ENCODE measurements around the gene PBRM1.
"Not testable (repeated sequence)": the region's sequence is repeated elsewhere in the genome, so short reads cannot be mapped to it uniquely, and the experiment has no call there.

Gene PBRM1

DNA sequence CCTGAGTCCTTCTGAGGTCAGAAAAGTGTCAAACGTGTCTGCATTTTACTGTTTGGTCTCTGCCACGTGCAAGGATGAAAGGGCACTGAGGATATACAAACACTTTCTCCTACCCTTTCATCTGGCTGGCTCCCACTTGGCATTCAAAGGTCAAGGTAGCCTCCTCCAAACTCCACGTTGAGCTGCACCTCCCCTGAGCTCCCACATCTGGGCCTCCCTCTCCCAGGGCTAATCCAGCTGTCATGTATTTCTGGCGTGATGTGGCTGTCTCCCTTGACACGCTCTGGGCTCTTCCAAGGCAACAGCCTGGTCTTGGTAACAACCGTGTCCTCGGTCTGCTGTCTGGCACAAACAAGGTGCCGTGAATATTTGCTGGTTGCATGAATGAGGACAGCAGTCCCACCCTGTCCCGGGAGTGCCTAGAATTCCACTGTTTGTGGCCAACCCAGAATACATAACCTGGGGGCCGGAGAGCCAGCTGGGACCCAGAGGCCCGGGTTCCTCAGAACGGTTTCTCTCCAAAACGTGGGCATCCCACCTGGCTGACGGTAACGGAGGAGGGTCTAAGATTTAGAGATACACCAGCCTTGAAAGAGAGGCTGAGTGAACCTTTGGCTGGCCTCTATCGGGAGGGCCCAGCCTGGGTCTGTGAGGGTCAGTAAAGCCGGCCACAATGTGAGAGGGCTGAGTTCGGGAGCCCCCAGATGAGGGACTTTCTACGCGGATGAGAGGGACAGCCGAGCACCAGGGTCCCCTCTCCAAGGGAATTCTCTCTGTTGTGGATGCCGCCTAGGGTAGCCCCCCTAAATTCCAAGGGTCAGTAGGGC lies 19.1 kb upstream of the PBRM1 start:
- peak; percentile 65 for DNase-seq (ENCODE audit: low spot score)

DNA sequence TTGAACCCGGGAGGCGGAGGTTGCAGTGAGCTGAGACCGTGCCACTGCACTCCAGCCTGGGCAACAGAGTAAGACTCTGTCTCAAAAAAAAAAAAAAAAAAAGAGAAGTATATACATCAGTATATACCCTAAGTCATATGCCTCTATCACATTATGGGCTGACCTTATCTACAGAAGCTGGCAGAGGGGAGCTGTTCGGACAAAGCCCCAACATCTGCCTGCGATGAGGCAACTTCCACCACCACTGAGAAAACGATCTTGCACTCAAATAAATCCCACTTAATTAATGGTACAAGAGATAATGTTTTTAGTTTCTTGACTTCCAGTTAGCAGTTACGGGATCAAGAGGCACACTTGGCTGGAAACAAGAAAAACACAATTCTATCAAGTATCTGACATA lies 17.6 kb upstream of the PBRM1 start:
- DNase-seq (ENCODE audit: low spot score): no peak

GRCh38 chr3:52697632-52697965 lies 11.9 kb upstream of the PBRM1 start:
- DNase-seq (ENCODE audit: low spot score): no peak

- DNase-seq (ENCODE audit: low spot score): no peak
Observed at GRCh38 chr3:52696830-52697631, 11.3 kb upstream of the PBRM1 start.

DNA sequence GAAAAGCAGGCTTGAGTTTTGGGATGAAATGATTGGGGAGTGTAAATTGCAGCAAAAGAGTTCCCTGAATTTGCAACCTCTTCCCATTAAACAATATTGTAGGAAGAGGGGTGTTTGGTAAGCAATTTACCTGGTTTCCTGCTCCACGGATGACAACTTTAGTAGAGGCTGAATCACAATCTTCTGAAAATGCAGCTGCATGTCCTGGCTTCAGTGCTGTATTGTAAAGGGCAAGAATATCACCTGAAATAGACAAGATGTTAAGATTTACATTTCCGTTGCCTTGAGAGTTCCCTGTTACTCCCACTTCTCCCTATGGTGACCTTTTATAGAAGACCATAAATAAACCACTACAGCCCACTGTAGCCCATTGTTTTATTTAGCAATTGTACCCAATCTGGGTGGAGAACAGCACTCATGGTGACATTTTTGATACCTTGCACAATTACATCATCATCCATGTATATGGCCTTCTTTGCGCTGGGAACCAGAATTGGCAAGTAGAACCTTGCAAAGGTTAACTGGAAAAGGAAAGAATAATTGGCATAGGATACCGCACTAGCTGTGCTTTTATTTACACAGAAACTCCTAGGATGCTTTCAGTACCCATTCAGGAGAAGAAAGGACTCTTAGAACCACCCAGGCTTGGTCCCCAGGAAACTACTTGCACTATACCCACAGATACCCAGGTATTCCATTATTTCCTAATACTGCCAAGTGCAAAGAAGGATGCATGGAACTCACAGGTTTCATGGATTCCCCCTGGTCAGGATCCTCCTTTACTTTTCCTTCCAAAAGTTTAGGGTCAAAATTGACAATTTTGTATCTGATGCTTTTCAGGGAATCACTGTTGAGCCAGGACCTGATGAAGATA lies 10.3 kb upstream of the PBRM1 start:
- no peak for DNase-seq (ENCODE audit: low spot score)

DNA sequence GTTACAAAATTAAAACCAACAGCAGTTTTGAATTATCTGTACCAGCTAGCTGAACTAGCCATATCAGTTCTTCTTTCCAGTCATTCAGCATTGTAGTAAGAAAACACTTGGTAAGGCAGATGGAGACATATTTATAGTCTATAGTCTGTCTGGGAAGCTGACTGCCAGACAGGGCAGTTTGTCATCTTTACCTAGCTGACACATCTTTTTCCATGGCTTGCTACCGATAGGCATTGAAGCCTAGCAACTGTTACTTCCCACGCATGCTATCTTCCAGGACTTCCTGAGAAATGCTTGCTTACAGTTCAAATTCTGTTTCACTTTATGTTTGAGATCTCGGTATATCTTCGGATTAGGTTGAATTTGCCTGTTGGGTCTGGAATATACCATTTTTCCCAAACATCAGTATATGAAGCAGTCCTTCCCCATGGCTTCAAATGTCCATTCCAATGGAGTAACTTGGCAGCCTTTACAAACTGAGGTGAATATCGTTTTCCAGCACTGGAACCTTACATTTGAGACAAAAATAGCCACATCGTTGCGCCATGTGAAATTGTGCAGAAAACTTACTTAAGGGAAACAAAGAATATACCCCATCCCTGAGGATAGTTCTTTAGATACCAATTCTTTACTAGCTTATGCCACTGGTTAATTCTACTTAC lies 8.9 kb upstream of the PBRM1 start:
- no peak for DNase-seq (ENCODE audit: low spot score)

DNA sequence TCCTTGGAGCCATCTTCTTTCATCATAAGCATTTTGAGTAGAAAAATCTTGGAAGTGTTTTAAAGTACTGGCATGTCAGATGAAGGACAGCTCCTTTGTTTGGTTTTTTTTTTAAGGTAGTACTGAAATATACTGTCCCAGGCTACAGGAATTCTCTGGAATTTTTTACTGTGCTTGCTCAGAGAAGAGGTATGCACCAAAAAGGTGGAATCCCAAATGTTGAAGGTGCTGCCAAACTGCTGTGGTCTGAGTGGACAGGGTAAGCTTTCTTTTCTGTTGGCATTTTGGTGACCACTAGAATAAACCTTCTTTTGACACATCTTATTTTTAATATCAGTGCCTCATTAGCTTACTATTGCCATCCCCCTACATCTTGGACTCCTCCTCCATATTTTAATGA lies 7.4 kb upstream of the PBRM1 start:
- no peak for DNase-seq (ENCODE audit: low spot score)

GRCh38 chr3:52690560-52690959 lies 4.8 kb upstream of the PBRM1 start:
- DNase-seq (ENCODE audit: low spot score): no peak

DNA sequence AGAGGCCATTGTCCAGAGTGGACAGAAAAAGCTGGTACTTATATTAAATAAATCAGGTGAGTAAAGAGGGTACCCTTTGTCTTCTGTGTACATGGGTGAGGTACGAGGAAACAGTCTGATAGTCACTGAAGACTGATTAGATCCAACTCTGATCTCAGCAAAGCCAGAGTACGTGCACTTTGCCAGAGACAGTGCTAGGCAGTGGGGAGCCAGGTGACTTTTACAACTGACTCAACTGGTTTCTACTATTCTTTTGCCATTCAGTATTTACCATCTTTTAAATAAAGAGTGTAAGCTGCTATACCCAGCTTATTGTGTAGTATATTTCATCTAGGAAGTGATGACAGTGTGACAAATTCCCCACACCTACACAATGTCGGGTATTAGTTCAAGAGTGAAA lies 3.4 kb upstream of the PBRM1 start:
- DNase-seq (ENCODE audit: low spot score): no peak

GRCh38 chr3:52688266-52688665 lies 2.6 kb upstream of the PBRM1 start:
- DNase-seq (ENCODE audit: low spot score): no peak

DNA sequence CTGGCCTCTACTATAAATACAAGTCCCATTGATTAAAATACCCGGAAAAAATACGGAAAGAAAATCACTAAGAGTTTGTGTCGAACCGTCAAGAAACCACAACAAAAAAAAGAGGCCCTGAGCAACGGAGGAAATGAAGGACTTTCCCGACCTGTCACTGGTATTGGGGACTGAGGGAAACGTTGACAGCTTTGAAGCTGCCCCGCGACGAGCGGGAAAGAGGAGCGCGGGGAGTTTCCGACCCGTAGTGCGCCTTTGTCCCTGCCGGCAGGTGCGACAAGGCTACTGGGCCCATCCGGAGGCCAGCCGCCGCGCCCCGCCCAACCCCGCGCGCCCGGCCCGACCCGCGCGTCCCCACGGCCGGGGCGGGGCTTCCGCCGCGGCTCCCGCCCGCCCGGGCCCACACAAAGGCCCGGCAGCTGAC lies 416 bp downstream of the PBRM1 start:
- peak; percentile 84 for DNase-seq (ENCODE audit: low spot score)

DNA sequence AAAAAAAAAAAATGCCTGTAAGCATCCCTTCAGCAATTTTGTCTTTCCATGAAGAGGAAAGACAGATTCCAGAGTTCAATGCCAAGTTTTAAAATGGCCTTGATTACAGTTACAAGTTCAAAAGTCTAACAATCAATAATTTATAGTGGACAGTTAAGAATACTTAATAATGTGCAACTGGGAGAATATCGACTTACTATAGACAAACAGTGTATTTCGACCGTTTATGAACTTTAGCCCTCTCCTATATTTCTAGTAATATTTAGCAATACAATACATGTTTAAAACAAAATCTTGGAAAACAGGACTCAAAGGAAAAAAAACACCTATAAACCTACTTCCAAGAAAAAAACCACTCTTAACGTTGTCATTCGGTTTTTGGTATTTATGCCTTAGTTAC lies 1.5 kb downstream of the PBRM1 start:
- no peak for DNase-seq (ENCODE audit: low spot score)

DNA sequence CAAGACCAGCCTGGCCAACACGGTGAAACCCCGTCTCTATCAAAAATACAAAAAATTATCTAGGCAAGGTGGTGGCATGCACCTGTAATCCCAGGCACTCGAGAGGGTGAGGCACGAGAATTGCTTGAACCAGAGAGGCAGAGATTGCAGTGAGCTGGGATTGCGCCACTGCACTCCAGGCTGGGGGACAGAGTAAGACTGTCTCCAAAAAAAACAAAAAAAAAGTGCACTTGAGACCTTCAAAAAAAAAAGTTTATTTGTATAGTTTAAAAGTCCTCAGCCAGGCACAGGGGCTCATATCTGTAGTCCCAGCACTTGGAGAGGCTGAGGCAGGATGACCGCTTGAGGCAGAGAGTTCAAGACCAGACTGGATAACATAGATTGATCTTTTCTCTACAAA lies 2.1 kb downstream of the PBRM1 start:
- DNase-seq (ENCODE audit: low spot score): no peak

DNA sequence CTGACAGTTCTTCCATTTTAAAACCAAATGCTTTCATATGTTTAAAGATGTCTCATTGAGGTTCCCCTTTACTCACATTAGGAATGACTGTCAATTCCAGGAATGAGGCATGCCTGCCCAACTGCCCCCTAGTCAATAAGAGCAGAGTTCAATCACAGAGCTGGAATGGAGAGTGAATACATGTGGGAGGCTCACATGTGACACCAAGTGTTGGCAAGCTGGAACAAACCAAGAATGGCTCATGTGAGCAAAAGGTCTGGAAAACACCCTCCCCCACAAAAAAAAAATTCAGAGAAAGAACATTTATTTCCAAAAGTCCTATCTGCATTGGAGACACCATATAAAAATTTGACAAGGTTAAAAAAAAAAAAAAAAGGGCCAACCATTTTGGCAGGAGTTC lies 3.7 kb downstream of the PBRM1 start:
- DNase-seq (ENCODE audit: low spot score): peak; percentile 71

DNA sequence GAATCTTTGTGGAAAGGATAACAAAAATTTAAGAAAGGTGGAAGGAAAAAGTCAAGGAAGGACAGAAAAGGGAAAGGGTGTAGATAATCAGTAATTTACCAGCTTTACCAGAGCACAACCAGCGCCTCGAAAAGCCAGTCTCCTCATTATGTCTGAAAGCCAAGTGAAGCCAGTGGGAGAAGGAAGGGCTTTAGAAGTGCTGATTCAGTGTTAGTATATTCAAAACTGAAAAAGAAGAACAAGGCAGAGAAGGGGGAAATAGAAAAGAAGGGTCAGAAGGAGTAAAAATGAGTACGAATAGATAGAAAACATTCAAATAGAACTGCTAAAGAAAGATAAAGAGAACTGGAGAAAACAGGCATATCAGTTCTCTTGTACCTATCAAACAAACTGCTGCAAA lies 4.1 kb downstream of the PBRM1 start:
- DNase-seq (ENCODE audit: low spot score): no peak

GRCh38 chr3:52679811-52680210 lies 5.9 kb downstream of the PBRM1 start:
- DNase-seq (ENCODE audit: low spot score): no peak

GRCh38 chr3:52679199-52679538 lies 6.5 kb downstream of the PBRM1 start:
- no peak for DNase-seq (ENCODE audit: low spot score)

DNA sequence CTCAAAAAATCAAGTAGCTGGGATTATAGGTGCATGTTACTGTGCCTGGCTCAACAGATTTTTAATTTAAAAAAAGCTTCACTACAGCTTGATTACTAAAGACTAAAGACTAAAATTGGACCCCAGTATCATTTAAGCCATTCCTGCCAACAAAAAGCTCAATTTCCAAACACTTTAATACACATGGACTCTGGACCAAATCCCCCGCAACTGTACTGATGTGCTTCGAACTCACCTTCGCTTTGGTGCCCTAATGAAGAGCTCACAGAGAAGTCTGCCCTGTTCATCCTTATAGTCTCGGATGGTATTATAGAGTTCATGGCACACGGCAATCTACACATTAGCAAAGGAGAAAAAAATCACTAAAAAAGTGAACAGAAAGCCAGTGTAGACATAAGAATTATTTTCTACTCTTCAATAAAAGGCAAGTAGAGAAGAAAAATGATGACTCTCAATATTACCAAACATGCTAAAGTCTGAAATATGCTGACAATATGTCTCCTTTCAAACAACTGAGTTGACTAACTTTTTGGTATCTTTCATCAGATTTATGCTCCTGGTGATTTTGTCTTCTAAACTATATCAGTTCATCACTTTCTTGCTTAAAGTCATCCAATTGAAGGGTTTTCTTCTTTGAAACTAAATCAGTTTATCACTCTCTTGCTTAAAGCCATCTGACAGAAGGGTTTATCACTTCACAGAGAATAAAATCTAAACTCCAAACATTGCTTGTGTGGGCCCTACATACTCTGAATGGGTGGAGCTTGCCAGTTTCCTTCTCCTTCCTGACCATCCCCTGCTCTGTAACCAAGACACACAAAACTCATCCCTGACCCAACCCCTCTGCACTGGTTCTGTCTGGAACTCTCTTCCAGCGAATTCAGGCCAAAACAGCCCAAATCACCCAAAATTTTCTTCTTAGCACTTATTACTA lies 7.2 kb downstream of the PBRM1 start:
- no peak for DNase-seq (ENCODE audit: low spot score)

DNA sequence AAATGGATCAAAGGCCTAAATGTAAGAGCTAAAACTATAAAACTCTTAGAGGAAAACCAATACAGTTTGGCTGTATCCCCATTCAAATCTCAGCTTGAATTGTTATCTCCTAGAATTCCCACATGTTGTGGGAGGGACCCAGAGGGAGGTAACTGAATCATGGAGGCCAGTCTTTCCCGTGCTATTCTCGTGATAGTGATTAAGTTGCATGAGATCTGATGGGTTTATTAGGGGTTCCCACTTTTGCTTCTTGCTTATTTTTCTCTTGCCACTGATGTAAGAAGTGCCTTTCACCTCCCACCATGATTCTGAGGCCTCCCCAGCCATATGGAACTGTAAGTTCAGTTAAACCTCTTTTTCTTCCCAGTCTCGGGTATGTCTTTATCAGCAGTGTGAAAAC lies 9.5 kb downstream of the PBRM1 start:
- not testable (repeated sequence) for DNase-seq (ENCODE audit: low spot score)

GRCh38 chr3:52671676-52672075 lies 14.0 kb downstream of the PBRM1 start:
- DNase-seq (ENCODE audit: low spot score): no peak

All from hepatic stellate cell (primary cell).